Activated T-helper 1 cell treated with anti-CD3 and anti-CD28 coated beads, Interleukin-12 subunit alpha, Interleukin-12 subunit beta, Interleukin-2, Interleukin-4 antibody, amounts not matched to agents 30 ng/mL and 10 ng/mL and 1 ng/mL, durations not matched to agents 14 hours and 24 hours and 36 hours (primary cell): ENCODE data around the gene EYA4. TPM values are rescaled to one million over a fixed set of nuclear protein-coding genes. Genes with fewer than 3 reads are reported as not detected.

Experiments
- DNase-seq: peaks from one replicate; pipeline ENCODE4 v3.0.0; 2021; ENCODE audit warnings: low spot score
- H3K27ac Mint-ChIP-seq: one replicate; pipeline ENCODE4 v1.8.0; 2021; ENCODE audit warnings: mild to moderate bottlenecking, mixed read lengths
- H3K27me3 Mint-ChIP-seq: one replicate; pipeline ENCODE4 v1.8.0; 2022; ENCODE audit warnings: mild to moderate bottlenecking, moderate library complexity, mixed read lengths; ENCODE audit not compliant: insufficient read depth
- H3K36me3 Mint-ChIP-seq: one replicate; pipeline ENCODE4 v1.8.0; 2021; ENCODE audit warnings: low read depth, mixed read lengths
- H3K4me1 Mint-ChIP-seq: one replicate; pipeline ENCODE4 v1.8.0; 2021; ENCODE audit warnings: low read depth, mixed read lengths
- H3K4me3 Mint-ChIP-seq: one replicate; pipeline ENCODE4 v1.8.0; 2021; ENCODE audit warnings: mild to moderate bottlenecking, moderate library complexity, mixed read lengths
- H3K9me3 Mint-ChIP-seq: one replicate; pipeline ENCODE4 v1.8.0; 2021; ENCODE audit warnings: mixed read lengths
- intact Hi-C: fragments of 100-400 bp; cut with micrococcal nuclease; formaldehyde crosslinking; loops from one replicate; pipeline ENCODE4 v1.15.1; 2024
- total RNA-seq: library from RNA; stranded (reverse); gene quantifications from 2 replicates; pipeline ENCODE4 v1.2.3, GENCODE V29; 2022

Gene EYA4
- total RNA-seq, 1 donor from 2014 or later = not detected

DNA sequence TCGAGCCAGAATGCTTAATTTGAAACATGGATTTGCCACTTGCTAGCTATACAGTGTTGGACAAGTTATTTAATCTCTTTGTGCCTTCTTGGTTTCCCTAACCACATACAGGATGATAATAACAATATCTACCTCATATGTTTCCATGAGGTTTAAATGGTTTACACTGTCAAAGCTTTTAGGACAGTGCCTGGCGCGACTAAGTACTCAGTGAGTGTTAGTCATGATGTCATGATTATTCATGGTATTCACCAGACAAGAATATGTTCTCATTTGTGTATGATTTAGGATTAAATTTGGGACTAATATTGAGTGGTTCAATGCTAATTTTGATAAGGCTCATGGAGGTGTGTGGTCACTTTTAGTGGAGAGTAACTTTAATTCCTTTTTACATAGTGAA lies 167.4 kb downstream of the EYA4 start:
- no peak overlapping the region for H3K4me3 Mint-ChIP-seq
- no peak for DNase-seq
- no peak overlapping the region for H3K27ac Mint-ChIP-seq
- intact Hi-C loops = no loop called here
- no peaks in the 10 kb centered on the region for H3K27me3 Mint-ChIP-seq
- no peaks in the 10 kb centered on the region for H3K4me1 Mint-ChIP-seq
- H3K9me3 Mint-ChIP-seq = no peaks in the 10 kb centered on the region
- H3K36me3 Mint-ChIP-seq = no peaks in the 10 kb centered on the region

- no peak for DNase-seq
- H3K27ac Mint-ChIP-seq = no peak overlapping the region
- no peaks in the 10 kb centered on the region for H3K4me1 Mint-ChIP-seq
- intact Hi-C loops = no loop called here
- no peaks in the 10 kb centered on the region for H3K9me3 Mint-ChIP-seq
- H3K4me3 Mint-ChIP-seq = no peak overlapping the region
- no peaks in the 10 kb centered on the region for H3K36me3 Mint-ChIP-seq
- no peaks in the 10 kb centered on the region for H3K27me3 Mint-ChIP-seq
These were observed 169.7 kb downstream of the EYA4 start for GRCh38 chr6:133410638-133411435.

DNA sequence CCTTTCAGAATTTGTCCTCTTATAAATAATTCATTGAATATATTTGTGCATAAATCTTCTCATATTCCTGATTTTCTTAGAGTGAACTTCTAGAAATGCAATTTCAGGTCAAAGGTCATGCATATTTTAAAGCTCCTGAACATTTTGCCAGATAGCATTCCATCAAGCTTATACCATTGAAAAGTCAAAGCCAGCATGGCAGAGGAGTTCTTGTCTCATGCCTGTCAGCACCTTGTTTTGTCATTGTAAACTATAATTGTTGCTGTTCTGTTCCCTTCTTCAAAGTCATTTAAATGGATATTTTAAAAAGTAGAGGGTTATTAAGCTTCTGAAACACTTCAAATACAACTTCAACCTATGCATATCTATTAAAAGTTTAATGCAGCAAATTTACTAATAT lies 170.6 kb downstream of the EYA4 start:
- Mint-ChIP-seq H3K36me3 (no peaks in the 10 kb centered on the region), H3K27me3 (no peaks in the 10 kb centered on the region), H3K4me3 (no peak overlapping the region), H3K9me3 (no peaks in the 10 kb centered on the region), H3K4me1 (no peaks in the 10 kb centered on the region), H3K27ac (no peak overlapping the region)
- no peak for DNase-seq
- intact Hi-C loops = no loop called here

DNA sequence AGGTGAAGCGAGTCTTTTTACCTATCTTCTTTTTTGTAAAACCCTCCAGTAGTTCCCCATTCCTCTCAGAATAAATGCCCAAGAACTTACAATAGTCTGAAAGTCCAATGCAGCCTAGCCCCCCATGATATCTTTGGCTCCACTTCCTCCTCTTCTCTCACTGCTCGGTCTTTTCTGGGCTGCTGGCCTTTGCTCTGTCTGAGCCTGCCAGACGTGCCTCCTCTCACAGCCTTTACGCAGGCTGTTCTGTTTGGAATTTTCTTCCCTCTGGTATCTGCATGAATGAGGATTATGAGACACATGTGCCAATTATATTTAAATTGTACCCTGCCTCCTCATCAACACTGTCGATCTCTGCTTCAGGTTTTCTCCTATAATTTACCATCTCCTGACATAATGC lies 174.1 kb downstream of the EYA4 start:
- intact Hi-C loops = no loop called here
- H3K4me3 Mint-ChIP-seq = no peak overlapping the region
- DNase-seq = no peak

GRCh38 chr6:133418108-133418507 lies 177.0 kb downstream of the EYA4 start:
- no peaks in the 10 kb centered on the region for H3K4me1 Mint-ChIP-seq
- H3K27ac Mint-ChIP-seq = no peak overlapping the region
- H3K4me3 Mint-ChIP-seq = no peak overlapping the region
- intact Hi-C loops = no loop called here
- DNase-seq = no peak
- no peaks in the 10 kb centered on the region for H3K9me3 Mint-ChIP-seq
- no peaks in the 10 kb centered on the region for H3K27me3 Mint-ChIP-seq
- no peaks in the 10 kb centered on the region for H3K36me3 Mint-ChIP-seq

More for the DNA sequence above, 174.1 kb downstream of the EYA4 start:
- no peaks in the 10 kb centered on the region for H3K4me1 Mint-ChIP-seq
- no peaks in the 10 kb centered on the region for H3K36me3 Mint-ChIP-seq
- no peaks in the 10 kb centered on the region for H3K9me3 Mint-ChIP-seq
- no peak overlapping the region for H3K27ac Mint-ChIP-seq
- H3K27me3 Mint-ChIP-seq = no peaks in the 10 kb centered on the region

GRCh38 chr6:133423242-133423641 lies 182.1 kb downstream of the EYA4 start:
- H3K9me3 Mint-ChIP-seq = no peaks in the 10 kb centered on the region
- DNase-seq = no peak
- H3K4me3 Mint-ChIP-seq = no peak overlapping the region
- H3K27me3 Mint-ChIP-seq = no peaks in the 10 kb centered on the region
- no peaks in the 10 kb centered on the region for H3K36me3 Mint-ChIP-seq
- intact Hi-C loops = no loop called here
- H3K27ac Mint-ChIP-seq = no peak overlapping the region
- H3K4me1 Mint-ChIP-seq = no peaks in the 10 kb centered on the region

GRCh38 chr6:133424359-133424758 lies 183.2 kb downstream of the EYA4 start:
- Mint-ChIP-seq H3K4me1 (no peaks in the 10 kb centered on the region), H3K36me3 (no peaks in the 10 kb centered on the region), H3K4me3 (no peak overlapping the region), H3K9me3 (no peaks in the 10 kb centered on the region), H3K27ac (no peak overlapping the region), H3K27me3 (no peaks in the 10 kb centered on the region)
- no peak for DNase-seq
- intact Hi-C loops = no loop called here

DNA sequence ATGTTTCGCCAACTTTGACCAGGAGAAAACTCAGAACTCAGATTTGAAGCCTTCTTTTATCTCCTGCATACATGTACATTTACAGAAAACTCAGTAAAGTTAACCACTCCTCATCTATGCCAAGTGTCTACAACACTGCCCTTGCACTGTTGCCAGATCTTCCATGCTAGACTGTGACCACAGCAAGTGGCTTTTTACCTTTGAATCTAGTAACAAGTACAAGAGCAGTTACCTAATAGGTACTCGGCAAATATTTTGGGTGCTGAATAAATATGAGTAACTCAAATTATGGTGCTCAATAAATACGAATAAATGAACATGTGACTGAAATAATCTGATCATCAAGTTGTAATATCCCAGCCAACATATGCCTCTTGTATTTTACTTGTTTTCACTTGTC lies 184.9 kb downstream of the EYA4 start:
- no peaks in the 10 kb centered on the region for H3K27me3 Mint-ChIP-seq
- no peak overlapping the region for H3K27ac Mint-ChIP-seq
- H3K4me3 Mint-ChIP-seq = no peak overlapping the region
- no peaks in the 10 kb centered on the region for H3K4me1 Mint-ChIP-seq
- H3K9me3 Mint-ChIP-seq = no peaks in the 10 kb centered on the region
- DNase-seq = no peak
- no peaks in the 10 kb centered on the region for H3K36me3 Mint-ChIP-seq
- intact Hi-C loops = no loop called here

- Mint-ChIP-seq H3K36me3 (no peaks in the 10 kb centered on the region), H3K4me3 (no peak overlapping the region), H3K27me3 (no peaks in the 10 kb centered on the region), H3K9me3 (no peaks in the 10 kb centered on the region), H3K27ac (no peak overlapping the region), H3K4me1 (no peaks in the 10 kb centered on the region)
- intact Hi-C loops = no loop called here
- DNase-seq = no peak
These were observed 187.1 kb downstream of the EYA4 start for GRCh38 chr6:133428295-133428694.

DNA sequence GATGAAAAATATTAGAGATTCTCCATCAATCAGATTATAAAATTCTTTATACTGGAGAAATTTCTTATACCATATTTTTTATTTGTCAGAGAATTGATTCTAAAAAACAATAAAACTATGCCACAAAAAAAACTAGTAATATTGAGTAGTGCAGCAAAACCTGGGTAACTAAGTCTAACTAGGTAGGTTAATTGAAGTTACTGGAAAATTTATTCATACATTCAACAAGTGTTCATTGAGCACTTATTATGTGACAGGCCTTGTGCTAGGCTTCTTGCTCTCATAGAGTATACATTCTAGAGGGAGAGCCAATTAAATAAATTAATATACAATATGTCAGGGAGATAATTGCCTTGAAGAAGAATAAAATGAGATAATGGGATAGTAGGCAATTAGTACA lies 189.4 kb downstream of the EYA4 start:
- no peak overlapping the region for H3K27ac Mint-ChIP-seq
- no peak overlapping the region for H3K4me3 Mint-ChIP-seq
- DNase-seq = no peak
- no peaks in the 10 kb centered on the region for H3K27me3 Mint-ChIP-seq
- intact Hi-C loops = no loop called here
- H3K36me3 Mint-ChIP-seq = no peaks in the 10 kb centered on the region
- no peaks in the 10 kb centered on the region for H3K4me1 Mint-ChIP-seq
- no peaks in the 10 kb centered on the region for H3K9me3 Mint-ChIP-seq

GRCh38 chr6:133431031-133431430 lies 189.9 kb downstream of the EYA4 start:
- intact Hi-C loops = no loop called here
- no peaks in the 10 kb centered on the region for H3K4me1 Mint-ChIP-seq
- no peaks in the 10 kb centered on the region for H3K36me3 Mint-ChIP-seq
- no peak overlapping the region for H3K27ac Mint-ChIP-seq
- no peak overlapping the region for H3K4me3 Mint-ChIP-seq
- DNase-seq = no peak
- no peaks in the 10 kb centered on the region for H3K9me3 Mint-ChIP-seq
- no peaks in the 10 kb centered on the region for H3K27me3 Mint-ChIP-seq

DNA sequence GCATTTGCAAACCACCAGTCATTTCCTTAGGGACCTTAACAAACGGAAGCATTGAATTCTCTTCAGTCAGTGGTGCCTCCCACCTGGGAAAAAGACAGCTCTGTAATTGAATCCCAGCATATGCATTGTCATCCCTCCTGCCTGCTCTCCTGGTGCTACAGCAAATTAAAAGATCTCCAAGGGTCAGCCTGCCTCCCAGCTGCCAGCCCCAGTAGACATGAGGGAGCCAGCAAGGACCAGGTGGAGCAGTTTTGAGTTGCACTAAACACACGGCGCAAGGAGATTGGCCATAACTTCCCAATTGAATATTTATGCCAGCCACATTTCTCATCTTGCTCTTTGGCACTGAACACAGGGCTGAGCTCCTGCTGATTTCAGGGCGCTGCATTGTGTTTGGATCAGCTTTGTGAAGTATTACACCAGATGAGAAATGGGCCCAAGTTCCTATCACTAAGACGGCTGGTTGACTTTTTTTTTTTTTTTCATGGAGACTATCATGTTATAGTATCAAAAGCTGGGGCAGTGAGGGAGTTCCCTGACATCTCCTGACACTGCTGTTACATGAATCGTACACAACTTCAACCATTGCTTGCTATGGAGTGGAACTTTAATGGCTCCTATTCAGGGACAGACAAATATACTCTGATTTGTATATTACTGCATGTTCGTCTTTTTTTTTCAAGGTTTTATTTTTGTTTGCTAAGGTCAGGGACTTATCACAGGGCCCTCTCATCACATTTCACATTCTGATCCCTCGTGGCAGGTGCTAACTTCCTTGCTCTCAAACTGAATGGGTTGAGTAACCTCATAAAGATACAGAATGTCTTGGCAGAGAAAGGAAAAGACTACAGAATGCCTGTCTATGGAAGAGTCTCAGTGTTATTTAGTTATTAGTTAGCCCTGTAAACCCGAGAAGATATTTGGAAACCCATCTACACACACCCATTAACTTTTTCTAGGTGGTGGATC lies 191.1 kb downstream of the EYA4 start:
- Mint-ChIP-seq H3K4me1 (no peaks in the 10 kb centered on the region), H3K27me3 (no peaks in the 10 kb centered on the region), H3K36me3 (no peaks in the 10 kb centered on the region), H3K9me3 (no peaks in the 10 kb centered on the region), H3K4me3 (no peak overlapping the region), H3K27ac (no peak overlapping the region)
- DNase-seq = no peak
- intact Hi-C loops = no loop called here

- Mint-ChIP-seq H3K4me1 (no peaks in the 10 kb centered on the region), H3K9me3 (no peaks in the 10 kb centered on the region), H3K4me3 (no peak overlapping the region), H3K27me3 (no peaks in the 10 kb centered on the region), H3K36me3 (no peaks in the 10 kb centered on the region), H3K27ac (no peak overlapping the region)
- DNase-seq = no peak
- intact Hi-C loops = no loop called here
These were observed 194.0 kb downstream of the EYA4 start for GRCh38 chr6:133435065-133435728.
